GM19463 (cell line): Measurements from ENCODE around the gene MEGF9.
A peak's percentile ranks its signal among the peaks of the same experiment; 100 is the strongest.

ENCODE experiments used
- ATAC-seq: cut with Tn5 transposase; IDR thresholded peaks from one replicate; pipeline ENCODE4 v1.9.1; 2021; ENCODE audit warnings: mild to moderate bottlenecking, moderate library complexity; ENCODE audit not compliant: unreplicated experiment

Gene MEGF9

GRCh38 chr9:120708526-120709224 lies 5.6 kb downstream of the MEGF9 start:
- ATAC-seq = no peak

DNA sequence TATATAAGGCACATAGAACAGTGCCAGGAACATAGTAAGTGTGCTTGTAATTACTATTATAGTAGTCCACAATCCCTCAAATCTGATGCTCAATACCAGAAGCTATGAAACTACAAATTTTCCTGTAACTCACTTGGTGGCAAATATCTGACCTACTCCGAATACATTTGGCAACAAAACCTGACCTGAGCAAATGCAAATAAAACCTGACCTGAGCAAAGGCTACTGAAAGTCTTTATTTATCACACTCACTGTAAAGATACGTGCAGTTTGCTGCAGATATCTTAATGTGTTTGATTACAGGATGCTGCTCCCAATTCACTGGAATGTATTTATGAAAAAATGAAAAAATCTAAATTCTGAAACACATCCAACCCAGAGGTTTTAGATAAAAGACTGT lies 7.1 kb downstream of the MEGF9 start:
- ATAC-seq = no peak

GRCh38 chr9:120705174-120705573 lies 9.1 kb downstream of the MEGF9 start:
- ATAC-seq = no peak

DNA sequence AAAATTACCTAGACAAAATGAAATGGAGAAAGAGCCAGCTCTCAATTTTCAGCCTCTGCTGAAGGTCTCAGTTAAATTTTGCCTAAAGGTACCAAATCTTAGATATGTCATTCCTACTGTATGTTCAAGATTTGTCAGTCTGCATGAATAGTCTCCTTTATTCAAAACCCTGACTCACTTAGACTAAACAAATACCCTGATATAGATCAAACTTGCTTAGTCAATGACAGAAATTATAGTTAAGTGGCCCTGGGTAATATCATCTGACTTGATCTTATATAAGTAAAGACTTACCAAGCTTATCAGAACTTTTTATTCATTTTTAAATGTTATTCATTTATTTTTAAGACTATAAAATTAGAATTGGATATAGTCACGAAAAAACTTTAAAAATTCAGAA lies 12.2 kb downstream of the MEGF9 start:
- no peak for ATAC-seq

GRCh38 chr9:120701248-120701647 lies 13.0 kb downstream of the MEGF9 start:
- no peak for ATAC-seq

DNA sequence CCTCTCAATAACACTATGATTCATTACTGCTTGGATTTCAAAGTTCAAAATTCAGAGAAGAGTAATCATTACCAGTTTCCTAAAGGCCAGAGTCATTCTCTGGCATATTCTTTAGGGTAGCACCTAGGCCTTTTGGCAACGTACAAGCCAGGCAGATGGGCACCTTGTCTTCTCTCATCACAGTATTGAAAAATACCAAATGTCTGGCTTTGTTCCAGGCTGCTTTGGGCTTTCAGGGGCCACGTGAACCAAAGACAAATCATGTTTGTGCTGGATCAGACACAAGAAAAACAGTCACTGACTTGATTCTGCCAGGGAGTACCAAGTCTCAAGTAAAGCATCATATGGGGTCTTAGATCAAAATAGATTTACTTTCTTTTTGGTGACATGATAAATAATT lies 15.5 kb downstream of the MEGF9 start:
- no peak for ATAC-seq

DNA sequence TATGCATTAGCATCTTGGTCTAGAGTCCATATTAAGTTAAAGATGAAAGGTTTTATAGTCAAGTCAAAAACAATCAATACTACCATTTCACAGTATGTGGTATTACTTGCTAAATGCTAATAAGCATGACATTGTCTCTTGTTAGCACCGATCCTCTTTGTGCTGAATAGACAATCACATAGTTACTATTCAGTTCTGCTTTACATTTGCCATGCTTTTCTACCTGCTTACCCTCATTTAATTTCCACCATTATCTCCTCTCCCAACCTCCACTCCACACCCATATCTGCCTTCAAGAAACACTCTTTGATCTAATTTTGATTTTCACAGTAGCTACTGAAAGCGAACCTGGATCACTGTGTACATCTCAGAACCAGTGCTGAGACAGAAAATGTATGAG lies 16.8 kb downstream of the MEGF9 start:
- ATAC-seq = no peak

DNA sequence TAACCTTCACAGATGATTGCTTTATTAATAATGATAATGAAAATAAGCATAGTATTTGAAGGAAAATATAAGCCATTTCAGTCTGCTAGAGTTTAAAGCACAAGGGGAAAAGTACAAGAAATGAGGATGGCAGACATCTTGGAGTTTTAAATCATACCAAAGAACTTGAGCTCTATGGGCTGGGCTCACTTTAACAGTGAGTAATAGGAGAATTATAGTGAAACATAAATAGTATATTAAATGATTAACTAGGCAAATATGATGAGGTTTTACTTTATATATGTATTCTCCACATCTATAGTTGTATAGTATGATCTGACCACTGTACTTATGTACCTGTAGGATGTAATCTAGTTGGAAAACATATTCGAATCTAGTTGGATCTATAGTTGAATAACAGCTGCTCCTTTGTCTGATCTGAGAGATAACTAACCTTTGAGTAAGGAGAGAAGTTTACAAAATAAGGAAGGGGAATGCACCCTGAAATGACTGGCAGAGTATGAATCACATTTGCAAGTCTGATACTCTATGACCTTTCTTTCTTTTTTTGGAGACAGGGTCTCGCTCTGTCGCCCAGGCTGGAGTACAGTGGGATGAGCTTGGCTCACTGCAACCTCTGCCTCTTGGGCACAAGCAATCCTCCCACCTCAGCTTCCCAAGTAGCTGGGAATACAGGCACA lies 17.6 kb downstream of the MEGF9 start:
- ATAC-seq = no peak

GRCh38 chr9:120694559-120694958 lies 19.7 kb downstream of the MEGF9 start:
- ATAC-seq = peak; percentile 35

GRCh38 chr9:120693700-120694008 lies 20.6 kb downstream of the MEGF9 start:
- peak; percentile 54 for ATAC-seq

GRCh38 chr9:120692901-120693699 lies 21.2 kb downstream of the MEGF9 start:
- ATAC-seq = no peak

DNA sequence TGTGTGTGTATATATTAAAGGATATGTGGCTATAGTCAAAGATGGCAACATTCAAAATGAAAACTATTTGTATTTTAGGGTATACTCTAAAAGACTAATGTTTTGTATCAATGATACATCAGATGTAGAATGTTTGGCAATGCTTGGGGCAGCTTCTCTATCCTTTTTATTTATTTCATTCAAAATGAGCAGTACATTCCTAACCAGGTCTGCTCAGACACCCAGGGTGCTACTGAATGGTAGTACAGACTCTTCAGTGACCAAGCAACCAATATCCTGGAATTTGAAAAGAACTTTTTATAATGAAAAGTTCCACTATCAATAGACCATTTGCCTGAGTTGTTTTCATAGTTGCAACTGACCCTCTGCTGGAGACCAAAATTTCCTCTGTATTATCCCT lies 23.9 kb downstream of the MEGF9 start:
- ATAC-seq = no peak

DNA sequence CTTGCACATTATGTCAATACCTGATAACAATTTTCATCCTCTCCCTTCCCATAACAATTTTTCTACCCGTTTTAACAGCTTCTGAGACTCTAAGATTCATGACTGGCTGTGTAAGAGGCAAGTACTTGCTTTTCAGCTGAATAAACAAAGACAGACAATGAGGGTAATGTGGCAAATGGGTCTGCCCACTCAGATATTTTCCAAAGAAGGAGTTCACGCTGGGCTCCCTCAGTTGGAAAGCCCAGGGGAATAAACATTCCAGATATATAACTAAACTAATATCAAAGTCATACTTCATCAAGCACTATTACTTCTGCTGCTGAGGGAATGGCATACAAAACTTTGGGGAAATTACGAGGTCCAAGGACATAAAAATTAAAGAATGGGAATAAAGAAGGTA lies 24.4 kb downstream of the MEGF9 start:
- no peak for ATAC-seq

- ATAC-seq = no peak
Measured at GRCh38 chr9:120688758-120689157, 25.5 kb downstream of the MEGF9 start.

DNA sequence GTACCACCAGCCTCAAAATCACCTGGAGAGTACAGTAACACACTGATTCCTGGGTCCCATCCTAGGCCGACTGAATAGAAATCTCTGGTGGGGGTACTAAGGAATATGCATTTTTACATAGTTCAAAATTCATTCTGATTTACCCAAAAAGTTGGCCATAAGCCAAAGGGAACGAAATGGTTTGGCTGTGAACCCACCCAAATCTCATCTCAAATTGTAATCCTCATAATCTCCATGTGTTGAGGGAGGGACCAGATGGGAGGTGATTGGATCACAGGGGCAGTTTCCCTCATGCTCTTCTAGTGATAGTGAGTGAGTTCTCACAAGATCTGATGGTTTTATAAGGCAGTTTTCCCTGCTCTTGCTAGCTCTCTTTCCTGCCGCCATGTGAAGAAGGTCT lies 31.1 kb downstream of the MEGF9 start:
- no peak for ATAC-seq

DNA sequence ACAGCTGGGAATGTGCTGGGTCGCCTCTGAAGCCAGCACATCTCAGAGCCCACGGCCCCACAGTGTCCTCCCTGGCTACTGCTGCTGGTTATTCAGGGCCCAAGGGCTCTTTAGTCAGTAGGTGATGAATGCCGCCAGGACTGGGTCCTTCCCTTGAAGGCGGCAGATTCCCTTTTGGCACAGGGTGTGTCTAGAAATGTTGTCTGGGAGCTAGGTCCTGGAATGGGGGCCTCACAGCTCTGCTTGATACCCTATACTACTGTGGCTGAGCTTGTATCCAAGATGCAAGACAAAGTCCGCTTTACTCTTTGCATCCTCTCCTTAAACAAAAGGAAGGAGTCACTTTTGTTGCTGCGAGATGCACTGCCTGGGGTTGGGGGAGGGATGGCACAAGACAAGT lies 33.1 kb downstream of the MEGF9 start:
- ATAC-seq = no peak

DNA sequence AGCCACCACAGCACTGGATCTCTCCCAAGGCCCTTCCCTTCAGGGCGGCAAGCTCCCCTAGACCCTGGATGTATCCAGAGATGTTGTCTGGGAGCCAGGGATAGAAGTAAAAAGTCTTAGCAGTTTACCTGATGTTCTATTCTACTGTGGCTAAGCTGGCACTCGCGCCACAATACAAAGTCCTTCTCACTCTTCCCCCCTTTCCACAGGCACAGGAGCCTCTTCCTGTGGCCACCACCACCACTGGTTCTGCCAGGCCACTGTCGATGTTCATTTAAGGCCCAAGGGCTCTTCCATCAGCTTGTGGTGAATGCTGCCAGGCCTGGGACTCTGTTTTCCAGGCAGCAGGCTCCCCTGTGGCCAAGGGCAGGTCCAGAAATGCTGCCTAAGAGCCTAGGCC lies 33.7 kb downstream of the MEGF9 start:
- ATAC-seq = no peak

DNA sequence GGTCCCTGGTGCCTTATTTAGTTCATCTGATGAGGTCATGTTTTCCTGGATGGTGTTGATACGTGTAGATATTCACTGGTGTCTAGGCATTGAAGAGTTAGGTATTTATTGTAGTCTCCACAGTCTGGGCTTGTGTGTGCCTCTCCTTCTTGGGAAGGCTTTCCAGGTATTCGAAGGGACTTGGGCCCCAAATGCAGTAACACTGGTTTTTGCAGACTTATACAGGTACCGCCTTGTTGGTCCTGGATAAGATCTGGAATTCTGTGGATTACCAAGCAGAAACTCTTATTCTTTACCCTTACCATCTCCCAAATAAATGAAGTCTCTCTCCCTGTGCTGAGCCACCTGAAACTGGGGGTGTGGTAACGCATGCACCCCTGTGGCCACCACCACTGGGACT lies 34.1 kb downstream of the MEGF9 start:
- ATAC-seq = no peak

GRCh38 chr9:120677965-120678364 lies 36.3 kb downstream of the MEGF9 start:
- no peak for ATAC-seq

DNA sequence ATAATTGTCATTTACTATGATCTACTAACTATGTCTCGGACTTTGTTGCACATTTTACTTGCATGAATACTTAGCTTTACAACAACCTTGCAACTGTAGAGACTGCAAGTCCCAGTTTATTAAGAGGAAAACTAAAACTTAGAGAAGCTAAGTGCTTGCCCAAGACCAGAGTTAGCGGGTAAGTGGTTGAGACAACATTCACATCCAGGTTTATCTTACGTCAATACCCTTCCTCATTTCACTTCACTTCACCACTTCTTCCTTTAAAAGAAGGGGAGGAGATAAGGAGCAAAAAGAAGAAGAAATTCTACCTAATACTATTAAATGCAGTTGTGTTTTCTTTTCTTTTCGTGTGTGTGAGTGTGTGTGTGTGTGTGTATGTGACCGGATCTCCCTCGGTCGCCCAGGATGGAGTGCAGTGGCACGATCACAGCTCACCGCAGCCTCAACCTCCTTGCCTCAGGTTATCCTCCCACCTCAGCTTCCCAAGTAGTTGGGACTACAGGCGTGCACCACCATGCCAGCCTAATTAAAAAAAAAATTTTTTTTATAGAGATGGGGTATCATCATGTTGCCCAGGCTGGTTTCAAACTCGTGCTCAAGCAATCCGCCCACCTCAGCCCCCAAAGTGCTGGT lies 37.4 kb downstream of the MEGF9 start:
- no peak for ATAC-seq

DNA sequence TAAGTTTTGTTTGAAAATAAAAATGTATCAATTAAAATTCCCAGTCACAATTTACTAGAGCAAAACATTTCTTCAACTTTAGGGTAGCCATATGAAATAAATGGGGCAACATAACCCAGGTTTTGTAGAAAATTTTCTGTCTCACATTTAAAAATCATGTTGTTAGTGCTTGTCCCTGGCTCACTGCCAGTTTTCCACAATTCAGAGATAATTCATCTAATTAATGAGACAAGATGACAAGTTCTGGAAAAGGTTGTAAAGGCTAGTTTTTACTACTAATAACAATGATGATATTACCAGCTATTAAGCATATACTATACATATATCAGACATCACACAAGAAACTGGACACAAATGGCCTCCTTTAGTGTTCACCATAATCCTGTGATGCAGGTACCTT lies 45.9 kb downstream of the MEGF9 start:
- ATAC-seq = no peak

DNA sequence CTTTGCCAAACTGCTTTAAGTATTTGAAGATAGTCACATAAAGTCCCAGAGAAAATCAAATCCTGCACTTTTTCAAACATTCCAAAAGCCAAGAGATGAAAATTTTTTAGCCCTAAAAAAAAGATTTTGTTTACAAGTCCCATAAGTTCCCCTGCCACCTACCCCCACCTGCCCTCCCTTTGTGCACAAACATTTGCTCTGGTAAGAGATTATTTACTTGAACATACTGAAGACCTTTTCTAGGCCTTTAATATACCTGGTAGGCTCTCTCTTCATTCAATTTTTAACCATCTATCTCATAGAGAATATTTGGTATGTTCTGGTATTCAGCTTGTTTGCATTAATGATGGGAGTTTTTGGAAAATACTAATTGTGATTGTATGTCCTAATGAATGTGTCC lies 50.3 kb downstream of the MEGF9 start:
- ATAC-seq = no peak
